AG10803 (cell line): ENCODE results near the gene GOLGA3.

Experiments
- DNase-seq: peaks from one replicate; pipeline ENCODE4 v3.0.0; 2010; ENCODE audit warnings: low read depth
- H3K4me3 ChIP-seq: 2 replicates; pipeline ENCODE4 v1.5.1; 2011; ENCODE audit warnings: mild to moderate bottlenecking, low read length, control low read depth
- CTCF ChIP-seq: conservative IDR thresholded peaks from 2 replicates; pipeline ENCODE4 v1.5.1; 2011; ENCODE audit warnings: mild to moderate bottlenecking, low read length, control low read depth, inconsistent platforms

GOLGA3 gene

GRCh38 chr12:132835076-132836025 lies 6.7 kb upstream of the GOLGA3 start:
- H3K4me3 ChIP-seq, result no peak overlapping the region
- no peak for DNase-seq
- TF ChIP-seq CTCF, result no peak

GRCh38 chr12:132834181-132834711 lies 5.6 kb upstream of the GOLGA3 start:
- no peak overlapping the region for H3K4me3 ChIP-seq
- no peak for DNase-seq
- no peak for TF ChIP-seq CTCF

- TF ChIP-seq CTCF, result no peak
- no peak overlapping the region for H3K4me3 ChIP-seq
- DNase-seq, result no peak
Observed at GRCh38 chr12:132833341-132833740, 4.7 kb upstream of the GOLGA3 start.

GRCh38 chr12:132831771-132832170 lies 3.1 kb upstream of the GOLGA3 start:
- no peak for TF ChIP-seq CTCF
- DNase-seq, result no peak

GRCh38 chr12:132827763-132828703 lies 636 bp downstream of the GOLGA3 start:
- no peak for TF ChIP-seq CTCF
- H3K4me3 ChIP-seq, result peak overlapping the region; percentile 98
- peak; percentile 80 for DNase-seq

More at GRCh38 chr12:132831771-132832170, 3.1 kb upstream of the GOLGA3 start:
- no peak overlapping the region for H3K4me3 ChIP-seq

GRCh38 chr12:132825861-132826260 lies 2.8 kb downstream of the GOLGA3 start:
- no peak for DNase-seq
- H3K4me3 ChIP-seq, result no peak overlapping the region
- TF ChIP-seq CTCF, result no peak
